SIG-M5 treated with dmso at 0.1 percent for 504 hours (cell line): ENCODE data around the gene ZNF462.
"Not testable (repeated sequence)": the region's sequence is repeated elsewhere in the genome, so short reads cannot be mapped to it uniquely, and the experiment has no call there.

ENCODE experiments used
- DNase-seq: peaks from one replicate; lab custom pipeline; 2025; ENCODE audit not compliant: unreplicated experiment; lab: John Stamatoyannopoulos, UW

ZNF462 gene, protein sequence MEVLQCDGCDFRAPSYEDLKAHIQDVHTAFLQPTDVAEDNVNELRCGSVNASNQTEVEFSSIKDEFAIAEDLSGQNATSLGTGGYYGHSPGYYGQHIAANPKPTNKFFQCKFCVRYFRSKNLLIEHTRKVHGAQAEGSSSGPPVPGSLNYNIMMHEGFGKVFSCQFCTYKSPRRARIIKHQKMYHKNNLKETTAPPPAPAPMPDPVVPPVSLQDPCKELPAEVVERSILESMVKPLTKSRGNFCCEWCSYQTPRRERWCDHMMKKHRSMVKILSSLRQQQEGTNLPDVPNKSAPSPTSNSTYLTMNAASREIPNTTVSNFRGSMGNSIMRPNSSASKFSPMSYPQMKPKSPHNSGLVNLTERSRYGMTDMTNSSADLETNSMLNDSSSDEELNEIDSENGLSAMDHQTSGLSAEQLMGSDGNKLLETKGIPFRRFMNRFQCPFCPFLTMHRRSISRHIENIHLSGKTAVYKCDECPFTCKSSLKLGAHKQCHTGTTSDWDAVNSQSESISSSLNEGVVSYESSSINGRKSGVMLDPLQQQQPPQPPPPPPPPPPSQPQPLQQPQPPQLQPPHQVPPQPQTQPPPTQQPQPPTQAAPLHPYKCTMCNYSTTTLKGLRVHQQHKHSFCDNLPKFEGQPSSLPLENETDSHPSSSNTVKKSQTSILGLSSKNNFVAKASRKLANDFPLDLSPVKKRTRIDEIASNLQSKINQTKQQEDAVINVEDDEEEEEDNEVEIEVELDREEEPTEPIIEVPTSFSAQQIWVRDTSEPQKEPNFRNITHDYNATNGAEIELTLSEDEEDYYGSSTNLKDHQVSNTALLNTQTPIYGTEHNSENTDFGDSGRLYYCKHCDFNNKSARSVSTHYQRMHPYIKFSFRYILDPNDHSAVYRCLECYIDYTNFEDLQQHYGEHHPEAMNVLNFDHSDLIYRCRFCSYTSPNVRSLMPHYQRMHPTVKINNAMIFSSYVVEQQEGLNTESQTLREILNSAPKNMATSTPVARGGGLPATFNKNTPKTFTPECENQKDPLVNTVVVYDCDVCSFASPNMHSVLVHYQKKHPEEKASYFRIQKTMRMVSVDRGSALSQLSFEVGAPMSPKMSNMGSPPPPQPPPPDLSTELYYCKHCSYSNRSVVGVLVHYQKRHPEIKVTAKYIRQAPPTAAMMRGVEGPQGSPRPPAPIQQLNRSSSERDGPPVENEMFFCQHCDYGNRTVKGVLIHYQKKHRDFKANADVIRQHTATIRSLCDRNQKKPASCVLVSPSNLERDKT (N-terminal part only)

DNA sequence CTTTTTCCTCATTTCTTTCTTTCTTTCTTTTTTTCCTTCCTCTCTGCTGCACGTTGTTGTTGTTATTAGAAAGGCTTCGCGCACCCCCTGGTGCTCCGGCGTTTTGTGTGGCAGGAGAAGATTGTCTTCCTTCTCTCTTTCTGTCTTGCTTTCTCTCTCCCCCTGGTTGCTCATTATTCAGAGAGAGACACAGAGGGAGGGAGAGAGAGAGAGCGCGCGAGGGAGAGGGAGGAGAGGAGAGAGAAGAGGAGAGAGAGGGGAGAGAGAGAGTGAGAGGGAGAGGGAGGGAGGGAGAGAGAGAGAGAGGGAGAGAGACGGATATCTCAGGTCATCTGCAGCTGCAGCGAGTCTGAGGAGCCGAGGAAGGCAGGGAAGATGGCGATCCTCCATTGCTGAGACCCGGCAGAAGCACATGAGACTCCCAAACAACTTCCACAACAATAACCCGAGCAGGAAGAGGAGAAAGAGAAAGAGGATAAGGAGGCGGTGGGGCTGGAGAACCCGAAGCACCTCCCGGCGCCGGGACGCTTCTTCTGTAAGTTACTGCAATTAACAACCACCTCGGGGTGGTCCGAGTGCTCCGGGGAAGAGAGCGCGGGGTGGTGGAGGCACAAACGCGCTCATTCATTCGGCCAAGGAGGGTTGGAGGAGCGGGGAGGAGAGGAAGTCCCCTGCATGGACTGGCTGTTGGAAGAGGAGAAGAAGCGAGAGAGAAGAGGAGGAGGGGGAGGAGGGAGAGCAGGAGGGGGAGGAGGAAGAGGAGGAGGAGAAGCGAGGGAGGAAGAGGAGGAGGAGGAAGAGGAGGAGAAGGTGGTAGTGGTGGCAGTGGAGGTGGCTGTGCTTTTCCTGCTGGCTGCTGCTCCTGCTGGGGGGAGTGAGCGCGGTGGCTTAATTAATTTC is at the start of gene ZNF462:
TSS of gene ZNF462 (plus strand) at position 346 of the 900 bp plus-strand sequence. CDS start 60,218 bp downstream, outside the sequence.
- DNase-seq: no peak

DNA sequence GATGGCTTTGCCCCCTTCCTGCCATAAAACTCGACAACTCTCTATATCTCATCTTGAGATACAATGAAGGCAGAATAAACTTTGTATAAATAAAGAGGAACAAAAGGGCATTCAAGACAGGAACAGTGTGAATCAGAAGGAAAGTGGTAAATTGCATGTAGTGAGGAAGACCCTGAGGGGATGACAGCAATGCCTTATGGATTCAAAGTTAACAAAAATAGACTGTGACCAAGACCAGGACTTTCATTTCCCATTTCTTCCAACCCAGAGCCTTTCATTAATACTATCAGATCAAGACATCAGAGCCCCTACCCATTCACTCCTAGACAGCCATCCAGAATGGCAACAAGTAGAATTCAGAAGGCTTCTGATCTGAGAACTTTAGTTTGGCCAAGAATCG is 46.4 kb upstream of the ZNF462 start:
- no peak for DNase-seq

DNA sequence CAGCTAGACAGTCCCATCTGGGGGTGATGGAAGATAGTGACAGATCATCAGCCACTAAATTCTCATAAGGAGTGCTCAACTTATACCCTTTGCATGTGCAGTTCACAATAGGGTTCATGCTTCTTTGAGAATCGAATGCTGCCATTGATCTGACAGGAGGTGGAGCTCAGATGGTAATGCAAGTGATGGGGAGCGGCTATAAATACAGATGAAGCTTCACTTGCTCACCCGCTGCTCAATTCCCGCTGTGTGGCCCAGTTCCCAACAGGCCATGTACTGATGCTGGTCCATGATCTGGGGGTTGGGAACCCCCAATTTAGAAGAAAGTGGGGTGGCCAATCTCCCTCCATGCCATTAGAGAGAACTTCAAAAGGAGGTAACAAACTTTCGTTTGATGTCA is 44.9 kb upstream of the ZNF462 start:
- DNase-seq: no peak

DNA sequence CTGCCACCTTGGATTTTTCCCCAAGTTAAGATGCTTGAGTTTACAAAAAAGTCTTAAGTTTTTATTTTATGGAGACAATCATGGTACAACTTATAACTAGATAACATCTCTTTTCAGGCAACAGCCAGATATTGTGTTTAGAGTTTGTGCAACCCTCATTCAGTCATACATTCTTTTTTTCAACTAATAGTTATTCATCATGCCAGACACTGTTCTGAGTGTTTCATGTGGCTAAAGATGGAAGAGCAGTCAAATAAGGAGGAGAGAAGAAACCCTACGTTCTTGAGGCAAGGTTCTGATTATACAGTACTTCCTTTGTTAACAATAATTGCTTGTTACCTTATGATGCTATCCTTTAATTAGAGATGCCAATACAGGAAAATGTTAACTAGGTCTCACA is 42.1 kb upstream of the ZNF462 start:
- DNase-seq: no peak

DNA sequence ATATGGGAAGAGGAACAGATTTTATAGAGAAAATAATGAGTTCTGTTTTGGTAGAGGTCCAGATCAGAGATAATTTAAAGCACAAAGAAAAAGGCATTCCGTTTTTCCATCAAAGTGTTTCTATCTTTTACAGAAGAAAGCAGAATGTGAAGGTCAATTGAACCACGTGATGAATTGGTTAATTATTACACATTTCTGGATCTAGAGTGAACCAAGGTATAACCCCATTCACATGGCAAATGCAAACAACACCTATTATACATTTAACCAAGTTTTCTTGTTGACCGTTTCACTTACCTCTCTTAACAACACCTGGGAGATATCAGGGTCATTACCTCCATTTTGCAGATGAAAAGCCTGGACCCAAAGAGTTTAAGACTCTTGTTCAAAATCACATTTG is 34.9 kb upstream of the ZNF462 start:
- no peak for DNase-seq

DNA sequence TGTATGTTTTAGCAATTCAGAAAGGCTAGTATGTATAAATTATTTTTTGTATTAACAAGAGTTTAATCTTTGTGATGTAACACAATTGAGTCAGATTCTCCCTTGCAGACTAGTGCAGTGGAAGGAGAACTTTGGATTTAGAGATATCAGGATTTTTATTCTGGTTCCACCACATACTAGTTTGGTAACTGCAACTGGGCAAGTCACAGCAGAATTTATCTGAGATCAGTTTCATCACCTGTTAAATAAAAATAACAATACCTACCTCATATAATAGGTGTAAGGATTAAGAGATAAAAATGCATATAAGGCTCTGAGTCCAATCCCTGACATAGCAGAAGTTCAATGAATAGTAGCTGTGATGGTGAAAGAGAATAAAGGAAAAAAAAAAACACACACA is 34.0 kb upstream of the ZNF462 start:
- DNase-seq: no peak

DNA sequence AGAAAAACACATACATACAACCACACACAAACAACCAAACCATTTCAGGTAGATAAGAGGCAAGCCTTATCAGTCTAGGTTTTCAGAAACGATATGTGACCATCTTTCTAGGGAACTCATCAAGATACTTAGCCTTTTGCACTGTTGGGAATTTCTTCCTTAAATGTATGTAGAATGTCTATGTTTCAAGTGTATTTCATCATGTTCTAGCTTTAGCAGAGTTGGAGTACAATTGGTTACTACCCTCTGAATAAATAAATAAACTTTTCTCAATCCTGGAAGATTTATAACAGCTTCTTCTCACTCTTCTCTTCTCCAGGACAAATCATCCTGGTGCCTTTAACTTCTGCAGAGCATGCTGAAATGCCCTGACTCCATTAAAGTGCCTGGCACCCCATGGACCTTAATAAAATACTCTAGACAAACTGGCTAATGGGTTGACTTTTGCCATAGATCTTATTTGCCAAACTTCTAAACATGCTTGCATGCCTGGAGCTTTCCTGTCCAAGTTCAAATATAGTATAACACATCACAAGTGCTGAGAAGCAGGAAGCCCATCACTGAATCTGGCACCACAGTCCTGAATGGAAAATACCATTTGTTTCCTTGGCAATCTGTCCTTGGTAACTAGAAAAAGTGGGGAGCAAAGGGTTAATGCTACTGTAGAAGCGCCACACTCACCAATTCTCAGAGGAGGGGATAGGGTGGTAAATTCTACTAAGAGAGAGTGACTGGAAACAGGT is 33.1 kb upstream of the ZNF462 start:
- DNase-seq: no peak

DNA sequence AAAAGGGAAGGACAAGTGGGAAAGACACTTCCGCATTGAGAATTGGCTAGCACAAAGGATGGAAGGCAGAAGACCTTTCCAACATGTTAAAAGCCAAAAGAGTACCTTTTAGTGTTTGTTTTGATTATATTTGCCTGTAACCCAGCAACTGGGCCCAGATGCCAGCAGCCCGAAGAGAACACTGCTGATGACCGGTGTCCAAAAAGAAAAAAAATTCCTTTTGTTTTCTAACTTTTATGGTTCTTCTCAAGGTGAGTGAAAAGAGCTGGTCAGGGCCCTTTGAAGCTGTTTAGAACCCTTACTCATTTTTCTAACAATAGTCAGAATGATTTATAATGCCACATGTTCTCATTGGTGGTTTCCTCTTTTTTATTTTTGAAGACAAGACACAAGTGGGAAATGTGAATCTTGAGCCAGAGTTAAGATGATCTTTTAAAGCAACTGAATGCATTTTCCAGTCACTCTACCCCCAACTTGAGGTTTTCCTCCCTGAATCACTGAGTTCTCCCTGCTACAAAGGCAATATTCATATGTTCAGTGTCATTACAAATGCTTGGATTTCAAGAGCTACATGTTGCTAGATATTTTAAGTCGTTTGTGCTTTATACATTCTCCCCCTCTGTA is 32.3 kb upstream of the ZNF462 start:
- DNase-seq: no peak

DNA sequence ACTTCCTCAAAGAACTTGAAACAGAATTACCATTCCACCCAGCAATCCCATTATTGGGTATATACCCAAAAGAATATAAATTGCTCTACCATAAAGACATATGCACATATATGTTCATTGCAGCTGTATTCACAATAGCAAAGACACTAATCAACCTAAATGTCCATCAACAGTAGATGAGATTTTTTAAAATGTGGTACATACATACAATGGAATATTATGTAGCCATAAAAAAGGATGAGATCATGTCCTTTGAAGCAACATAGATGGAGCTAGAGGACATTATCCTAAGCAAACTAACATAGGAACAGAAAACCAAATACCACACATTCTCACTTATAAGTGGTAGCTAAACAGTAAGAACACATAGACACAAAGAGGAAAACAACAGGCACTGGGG is 28.1 kb upstream of the ZNF462 start:
- no peak for DNase-seq

DNA sequence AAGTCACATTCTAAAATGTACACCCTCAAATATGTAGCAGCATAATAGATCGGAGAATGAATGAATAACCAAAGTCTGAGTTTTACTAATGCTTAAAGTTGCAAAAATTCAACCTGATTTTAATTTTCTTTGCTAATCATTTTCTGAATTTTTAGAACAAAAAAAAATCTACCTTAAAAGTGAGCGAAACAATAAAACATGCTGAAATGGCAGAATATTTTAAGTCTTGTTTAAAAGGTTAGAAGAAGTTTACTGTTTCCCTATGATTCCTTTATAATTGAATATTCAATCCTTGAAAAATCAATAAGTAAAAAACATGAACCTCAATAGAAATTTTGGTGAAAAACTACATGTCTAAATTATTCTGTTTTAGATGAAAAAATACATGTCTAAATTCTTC is 27.1 kb upstream of the ZNF462 start:
- DNase-seq: no peak

DNA sequence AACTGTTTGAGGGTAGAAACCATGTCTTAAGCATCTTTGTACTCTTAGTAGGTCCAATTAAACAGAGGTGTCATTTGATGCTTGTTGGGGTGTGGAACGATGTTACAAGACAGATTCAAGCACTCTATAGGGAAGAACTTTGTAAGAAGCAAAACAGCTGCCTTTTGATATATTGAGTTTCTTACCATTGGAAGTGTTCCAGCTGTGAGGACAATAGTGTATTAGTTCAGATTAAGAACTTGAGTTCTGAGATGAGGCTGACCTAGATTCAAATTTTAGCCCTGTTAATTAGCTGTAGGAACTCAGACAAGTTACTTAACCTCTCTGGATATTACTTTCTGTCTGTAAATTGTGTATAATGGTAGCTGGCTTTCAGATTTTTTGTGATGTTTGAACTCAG is 19.6 kb upstream of the ZNF462 start:
- DNase-seq: no peak

DNA sequence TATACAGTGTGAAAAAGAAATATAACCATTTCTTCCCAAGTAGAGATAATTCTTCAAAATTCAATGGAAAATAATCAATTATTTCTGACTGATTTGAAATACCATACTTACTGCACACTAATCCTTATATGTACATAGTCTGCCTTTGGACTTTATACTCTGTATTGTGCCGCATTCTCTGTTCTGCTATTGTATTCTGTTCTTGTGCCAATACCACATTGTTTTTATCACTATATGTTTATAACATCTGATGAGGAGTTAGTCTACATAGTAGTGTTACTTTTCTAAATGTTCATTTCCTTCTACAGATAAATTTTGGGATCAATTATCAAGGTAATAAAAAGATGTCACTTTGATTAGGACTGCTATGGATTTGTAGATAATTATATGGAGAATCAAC is 16.7 kb upstream of the ZNF462 start:
- no peak for DNase-seq

DNA sequence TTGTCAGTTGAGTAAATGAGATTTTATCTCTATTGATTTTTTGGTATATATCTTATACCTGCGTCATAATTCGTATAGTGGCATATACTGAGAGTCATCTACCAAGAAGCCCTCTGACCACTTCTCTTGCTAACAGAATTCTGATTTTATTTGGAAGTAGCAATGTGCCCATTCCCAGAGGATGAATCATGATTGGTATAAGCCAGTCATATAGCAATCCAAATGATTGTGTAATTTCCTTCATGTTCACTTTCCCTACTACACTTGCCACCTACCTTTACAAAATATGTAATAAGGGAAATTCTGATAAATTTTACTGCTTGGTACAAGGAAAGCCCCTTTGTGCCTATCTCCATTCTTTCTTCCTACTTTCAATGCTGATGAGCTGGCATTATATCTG is 16.1 kb upstream of the ZNF462 start:
- no peak for DNase-seq

DNA sequence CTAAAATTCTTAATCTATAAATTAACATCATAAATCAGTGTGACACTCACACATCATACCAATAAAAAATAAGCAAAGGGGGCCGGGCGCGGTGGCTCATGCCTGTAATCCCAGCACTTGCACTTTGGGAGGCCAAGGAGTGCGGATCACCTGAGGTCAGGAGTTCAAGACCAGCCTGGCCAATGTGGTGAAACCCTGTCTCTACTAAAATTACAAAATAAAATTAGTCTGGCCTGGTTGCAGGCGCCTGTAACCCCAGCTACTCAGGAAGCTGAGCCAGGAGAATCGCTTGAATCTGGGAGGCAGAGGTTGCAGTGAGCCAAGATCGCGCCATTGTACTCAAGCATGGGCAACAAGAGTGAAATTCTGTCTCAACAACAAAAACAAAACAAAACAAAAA is 11.3 kb upstream of the ZNF462 start:
- not testable (repeated sequence) for DNase-seq

DNA sequence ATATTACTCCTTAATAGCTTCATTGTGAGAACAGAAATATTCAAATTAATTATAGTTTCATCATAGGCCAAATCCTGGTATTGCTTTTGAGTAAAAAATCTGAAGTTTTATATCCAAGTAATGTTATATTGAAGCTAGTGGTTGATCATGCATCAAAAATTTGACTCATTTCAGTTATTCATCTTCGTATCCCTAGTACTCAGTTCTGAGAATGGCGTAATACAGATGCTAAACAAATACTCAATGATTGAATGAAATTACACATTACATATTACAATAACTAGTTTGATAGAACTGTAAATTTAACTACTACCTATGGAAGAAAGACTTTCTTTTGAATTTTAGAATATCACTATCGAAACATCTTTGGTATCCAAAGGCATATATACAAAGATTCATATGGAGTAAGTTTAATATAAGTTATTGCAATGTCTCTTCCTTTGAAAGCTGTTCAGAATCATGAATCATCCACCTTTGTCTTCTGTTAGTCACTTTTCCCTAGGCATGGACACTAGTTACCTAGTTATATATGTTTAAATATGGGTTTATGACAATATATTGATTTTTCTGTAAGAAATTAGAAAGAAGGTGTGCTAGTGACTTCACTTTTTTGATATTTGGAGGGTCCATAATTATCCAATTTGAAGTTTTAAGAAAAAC is 5.0 kb upstream of the ZNF462 start:
- DNase-seq: no peak

DNA sequence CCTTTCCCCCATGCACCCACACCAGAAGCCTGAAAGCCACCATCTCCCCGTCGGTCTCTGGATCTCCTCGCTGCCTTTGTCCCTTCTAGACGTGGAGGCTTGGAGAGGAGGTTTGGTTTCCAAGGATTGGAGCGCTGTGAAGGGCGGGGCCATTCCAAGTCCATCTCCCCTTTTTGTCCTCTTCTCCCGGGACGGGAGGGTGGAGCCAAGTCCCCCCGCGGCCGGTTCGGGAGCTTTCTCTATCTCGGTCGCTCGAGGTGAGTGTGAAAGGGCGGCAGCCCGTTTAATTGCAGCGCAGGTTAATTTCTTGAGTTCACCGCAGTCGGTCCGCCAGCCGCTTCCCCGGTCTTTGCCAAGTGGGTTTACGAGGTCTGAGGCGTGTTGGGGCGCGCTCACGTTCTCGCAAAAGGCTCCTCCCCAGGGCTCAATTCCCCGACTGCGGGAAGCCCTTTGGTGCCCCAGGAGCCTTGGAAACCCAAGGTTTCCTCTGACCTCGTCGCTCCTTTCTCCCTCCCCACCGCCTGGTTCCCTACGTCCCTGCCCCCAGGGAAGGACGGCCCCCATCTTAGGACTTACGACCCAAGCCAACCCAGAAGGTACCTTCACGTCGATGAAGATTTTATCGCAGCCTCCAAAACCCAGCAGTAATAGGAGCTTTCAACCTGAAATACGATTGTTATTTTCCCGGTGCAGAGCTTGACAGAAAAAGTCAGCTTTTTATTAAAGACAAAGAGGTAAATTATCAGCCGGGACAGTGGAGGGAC is 2.8 kb upstream of the ZNF462 start:
- DNase-seq: no peak

DNA sequence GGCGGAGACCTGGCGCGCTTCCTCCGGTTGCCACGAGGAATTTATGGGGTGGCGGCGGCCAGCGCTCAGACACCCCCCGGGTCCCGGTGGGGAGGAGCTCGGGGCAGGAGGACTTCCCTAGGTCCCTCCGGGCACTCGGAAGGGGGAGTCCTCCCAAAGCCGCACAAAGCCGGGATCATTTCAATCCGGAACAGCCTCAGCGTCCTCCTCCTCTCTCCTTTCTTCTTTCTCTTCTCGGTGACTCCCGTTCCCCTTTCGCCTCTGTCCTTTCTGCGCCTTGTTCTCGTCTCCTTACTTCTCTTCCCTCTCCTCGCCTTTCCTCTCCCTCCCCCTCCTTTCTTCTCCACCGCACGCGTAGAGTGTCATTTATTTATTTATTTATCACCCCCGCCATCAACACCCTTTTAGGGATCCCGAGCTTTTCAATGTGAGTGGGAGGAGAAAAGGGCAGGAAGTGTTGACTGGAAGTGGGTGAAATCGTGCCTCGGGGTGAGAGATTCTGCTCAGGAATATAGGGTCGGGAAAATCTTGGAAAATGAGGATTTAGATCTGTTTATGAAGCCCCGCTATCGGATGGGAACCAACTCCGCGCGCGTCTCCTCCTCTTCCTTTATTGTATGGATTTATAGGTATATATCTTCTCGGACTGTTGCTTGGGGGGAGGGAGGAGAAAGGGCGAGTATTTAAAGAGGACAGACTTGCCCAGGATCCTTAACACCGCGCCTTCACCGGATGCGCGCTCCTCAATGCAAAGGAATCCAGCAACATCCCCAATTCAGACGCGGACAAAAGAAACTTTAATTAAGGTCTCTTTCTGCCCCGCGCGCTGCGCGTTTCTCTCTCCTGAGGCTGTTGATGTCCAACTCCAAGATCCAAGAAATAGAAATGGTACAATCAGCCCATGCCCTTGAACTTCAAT is 2.0 kb upstream of the ZNF462 start:
- no peak for DNase-seq
